GM23248 (cell line): ENCODE data around the gene PXDC1. TPM values are rescaled to one million over a fixed set of nuclear protein-coding genes. Genes with fewer than 3 reads are reported as not detected.
A peak's percentile ranks its signal among the peaks of the same experiment; 100 is the strongest.

Experiments
- DNase-seq: peaks from one replicate; pipeline ENCODE4 v3.0.0-alpha.2; 2015
- H2AFZ ChIP-seq: fragments of 200-600 bp; sonication (generic); 2 replicates; pipeline ENCODE4 v1.6.1; 2016; ENCODE audit warnings: antibody characterized with exemption
- H3F3A ChIP-seq: fragments of 200-600 bp; sonication (generic); 2 replicates; pipeline ENCODE4 v1.6.1; 2016; ENCODE audit warnings: mild to moderate bottlenecking, antibody characterized with exemption, mixed run types; ENCODE audit not compliant: insufficient read depth
- H3K27ac ChIP-seq: fragments of 200-600 bp; sonication (generic); 2 replicates; pipeline ENCODE4 v1.5.1; 2016; ENCODE audit warnings: mild to moderate bottlenecking
- H3K27me3 ChIP-seq: fragments of 200-600 bp; sonication (generic); replicated peaks from 2 replicates; pipeline ENCODE4 v1.6.1; 2016; ENCODE audit warnings: mild to moderate bottlenecking; ENCODE audit not compliant: insufficient read depth
- H3K36me3 ChIP-seq: fragments of 200-600 bp; sonication (generic); 2 replicates; pipeline ENCODE4 v1.6.1; 2016; ENCODE audit warnings: low read depth, mild to moderate bottlenecking
- H3K4me1 ChIP-seq: fragments of 200-600 bp; sonication (generic); 2 replicates; pipeline ENCODE4 v1.6.1; 2016; ENCODE audit warnings: mild to moderate bottlenecking; ENCODE audit not compliant: insufficient read depth
- H3K4me2 ChIP-seq: fragments of 200-600 bp; sonication (generic); one replicate; pipeline ENCODE4 v1.6.1; 2016; ENCODE audit warnings: mild to moderate bottlenecking; ENCODE audit not compliant: unreplicated experiment
- H3K4me3 ChIP-seq: fragments of 200-600 bp; sonication (generic); 2 replicates; pipeline ENCODE4 v1.5.1; 2016; ENCODE audit warnings: mild to moderate bottlenecking
- H3K79me2 ChIP-seq: fragments of 200-600 bp; sonication (generic); 2 replicates; pipeline ENCODE4 v1.6.1; 2016; ENCODE audit warnings: mild to moderate bottlenecking; ENCODE audit not compliant: insufficient read depth
- H3K9ac ChIP-seq: fragments of 200-600 bp; sonication (generic); 2 replicates; pipeline ENCODE4 v1.6.1; 2016; ENCODE audit warnings: mild to moderate bottlenecking
- H3K9me2 ChIP-seq: fragments of 200-600 bp; sonication (generic); 2 replicates; pipeline ENCODE4 v1.6.1; 2016; ENCODE audit warnings: mixed run types, mild to moderate bottlenecking, moderate library complexity; ENCODE audit not compliant: insufficient read depth
- H3K9me3 ChIP-seq: fragments of 200-600 bp; sonication (generic); one replicate; pipeline ENCODE4 v1.6.1; 2017; ENCODE audit warnings: low read depth
- H4K20me1 ChIP-seq: fragments of 200-600 bp; sonication (generic); 2 replicates; pipeline ENCODE4 v1.6.0; 2016; ENCODE audit not compliant: insufficient read depth
- EZH2 ChIP-seq: fragments of 200-600 bp; sonication (generic); IDR thresholded peaks from 2 replicates; pipeline ENCODE4 v1.6.1; 2018; ENCODE audit warnings: antibody characterized with exemption, mild to moderate bottlenecking; ENCODE audit not compliant: insufficient read depth, poor library complexity, severe bottlenecking
- EZH2phosphoT487 ChIP-seq: fragments of 200-600 bp; sonication (generic); IDR thresholded peaks from 2 replicates; pipeline ENCODE4 v1.6.1; 2018; ENCODE audit warnings: antibody characterized with exemption, moderate library complexity, mild to moderate bottlenecking, low read depth; ENCODE audit not compliant: insufficient read depth
- WGBS, 2 experiments: methylation state at CpG; one replicate each; pipeline ENCODE4 v1.1.6; 2015 to 2017; ENCODE audit warnings: low lambda C conversion rate in 2 of 2, low coverage in 1 of 2; ENCODE audit errors: missing lambda C conversion rate in 2 of 2; 5-methylcytosine and 5-hydroxymethylcytosine counted together
- in situ Hi-C: fragments of 300-500 bp; cut with MboI; formaldehyde crosslinking; loops from 2 replicates; pipeline ENCODE4 v1.15.0; 2020
- polyA plus RNA-seq: library from polyadenylated mRNA; unstranded; fragments of >200 nt; fragmentation: Nextera tagmentation; extraction: Ambion mirVana; gene quantifications from 2 replicates; pipeline ENCODE4 v1.2.1, GENCODE V29; 2016
- total RNA-seq: library from RNA; depleted of rRNA; stranded (reverse); fragments of >200 nt; shearing (Covaris generic); gene quantifications from 2 replicates; pipeline ENCODE4 v1.2.3, GENCODE V29; 2014

PXDC1 gene
- total and polyA plus RNA-seq, 2 experiments from 2014 or later, result 135 to 192 TPM

DNA sequence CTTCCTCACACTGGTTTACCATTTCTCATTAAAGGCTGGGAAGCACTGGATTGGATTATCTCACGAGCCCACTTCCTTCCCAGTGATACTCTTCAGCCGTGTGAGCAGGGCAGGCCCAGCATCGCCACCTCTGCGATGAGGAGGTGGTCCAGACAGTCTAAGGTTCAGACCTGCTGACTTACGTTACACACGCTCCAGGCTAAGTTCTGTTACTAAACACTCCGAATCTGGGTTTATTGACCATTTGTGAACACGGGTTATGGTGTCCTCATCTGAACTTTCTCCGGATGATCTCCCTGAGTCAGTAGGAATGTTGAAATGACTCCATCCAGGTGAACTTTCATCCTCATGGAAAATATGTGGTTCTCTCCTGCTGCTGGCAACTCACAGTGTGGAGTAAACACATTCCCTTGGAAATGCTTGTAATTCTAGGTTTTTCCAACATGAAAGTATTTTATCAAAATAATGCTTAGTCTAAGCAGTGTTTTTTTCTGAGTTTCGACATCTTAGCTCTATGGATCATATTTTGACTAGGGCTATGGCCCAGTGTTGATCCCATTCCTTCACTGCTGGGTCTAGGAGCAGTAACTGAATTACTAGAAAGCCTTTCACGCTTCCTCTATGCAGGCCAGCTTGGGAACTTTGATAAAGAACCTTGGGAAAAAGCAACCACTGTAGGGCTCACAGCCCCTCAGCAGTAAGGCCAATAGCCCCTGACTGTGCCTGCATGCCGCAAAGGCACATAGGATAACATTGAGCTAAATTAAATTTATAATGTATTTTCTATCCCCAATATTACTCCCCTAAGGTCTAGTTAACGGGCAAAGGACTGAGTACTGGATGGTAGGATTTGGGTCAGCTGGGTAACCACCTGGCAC, 37.7 kb upstream of the PXDC1 start:
- no peak overlapping the region for H3K4me2 ChIP-seq
- 84 to 86% methylated on average over 13 of the region's 13 CpGs for WGBS, 2 experiments
- H2AFZ ChIP-seq, result no peak overlapping the region

DNA sequence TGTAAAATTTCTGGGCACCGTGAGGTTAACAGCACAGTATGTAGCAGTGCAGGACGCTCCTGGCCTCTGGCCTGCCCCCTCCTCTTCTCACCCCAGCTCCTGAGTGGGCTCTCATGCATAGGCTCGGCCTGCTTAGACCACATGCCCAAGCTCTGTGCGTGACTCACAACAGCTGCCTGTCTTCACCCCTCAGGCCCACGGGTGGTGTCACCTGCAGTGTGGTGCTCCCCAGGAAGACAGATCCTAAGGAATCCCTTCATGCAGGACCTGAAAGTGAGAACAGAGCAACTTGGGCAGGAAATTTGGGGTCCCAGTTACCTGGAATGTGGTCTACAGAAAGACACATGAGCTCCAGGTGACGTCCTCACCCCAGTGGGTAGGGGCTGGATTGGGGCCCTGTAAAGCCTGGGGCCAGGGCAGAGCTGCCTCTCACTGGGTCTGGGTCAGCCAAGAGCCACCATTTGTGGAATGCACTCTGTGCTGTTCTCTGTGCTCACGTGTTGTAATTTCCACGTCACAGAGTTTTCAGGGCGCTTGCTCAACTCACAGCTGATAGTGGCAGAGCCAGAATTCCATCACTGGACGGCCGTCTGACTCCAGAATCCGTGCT, 37.0 kb upstream of the PXDC1 start:
- H3K9ac ChIP-seq, result no peak overlapping the region
- no peaks in the 10 kb centered on the region for H3K9me2 ChIP-seq
- H3F3A ChIP-seq, result no peaks in the 10 kb centered on the region
- peaks cover 13% of the 10 kb centered on the region; the same call in 1 of the 2 replicates for H3K4me1 ChIP-seq
- 90 to 96% methylated on average over 12 of the region's 12 CpGs for WGBS, 2 experiments
- H3K4me3 ChIP-seq, result no peak overlapping the region
- H2AFZ ChIP-seq, result no peak overlapping the region
- H3K4me2 ChIP-seq, result no peak overlapping the region
- no peaks in the 10 kb centered on the region for H4K20me1 ChIP-seq
- no peaks in the 10 kb centered on the region for H3K9me3 ChIP-seq
- no peaks in the 10 kb centered on the region for H3K27me3 ChIP-seq
- H3K79me2 ChIP-seq, result no peaks in the 10 kb centered on the region
- no peak overlapping the region for H3K27ac ChIP-seq
- in situ Hi-C loops, result no loop called here
- H3K36me3 ChIP-seq, result no peaks in the 10 kb centered on the region
- no peak for DNase-seq
- no peak for TF ChIP-seq EZH2phosphoT487
- no peak for TF ChIP-seq EZH2

More for the DNA sequence above, 37.7 kb upstream of the PXDC1 start:
- Histone ChIP-seq H3K4me1 (peaks cover 13% of the 10 kb centered on the region; the same call in 1 of the 2 replicates), H3K9me2 (no peaks in the 10 kb centered on the region), H3K4me3 (no peak overlapping the region), H4K20me1 (no peaks in the 10 kb centered on the region), H3K79me2 (no peaks in the 10 kb centered on the region), H3K27ac (no peak overlapping the region), H3K27me3 (no peaks in the 10 kb centered on the region), H3K9me3 (no peaks in the 10 kb centered on the region), H3F3A (no peaks in the 10 kb centered on the region), H3K36me3 (no peaks in the 10 kb centered on the region), H3K9ac (no peak overlapping the region)
- in situ Hi-C loops, result no loop called here
- peak; percentile 25 for DNase-seq
- TF ChIP-seq EZH2 (no peak), EZH2phosphoT487 (no peak)

- H3K79me2 ChIP-seq, result no peaks in the 10 kb centered on the region
- in situ Hi-C loops, result no loop called here
- no peak for TF ChIP-seq EZH2
- TF ChIP-seq EZH2phosphoT487, result no peak
- WGBS, 2 experiments, result 45 to 52% methylated on average over 4 of the region's 4 CpGs
- no peak overlapping the region for H3K27ac ChIP-seq
- H3K27me3 ChIP-seq, result no peaks in the 10 kb centered on the region
- H3F3A ChIP-seq, result no peaks in the 10 kb centered on the region
- no peaks in the 10 kb centered on the region for H3K36me3 ChIP-seq
- no peak overlapping the region for H3K4me3 ChIP-seq
- no peaks in the 10 kb centered on the region for H3K9me2 ChIP-seq
- no peaks in the 10 kb centered on the region for H3K9me3 ChIP-seq
- H3K9ac ChIP-seq, result no peak overlapping the region
- no peak overlapping the region for H2AFZ ChIP-seq
- H3K4me2 ChIP-seq, result no peak overlapping the region
- peaks cover 13% of the 10 kb centered on the region; the same call in 1 of the 2 replicates for H3K4me1 ChIP-seq
- peak; percentile 44 for DNase-seq
- no peaks in the 10 kb centered on the region for H4K20me1 ChIP-seq
Observed at GRCh38 chr6:3786141-3786540, 34.6 kb upstream of the PXDC1 start.

DNA sequence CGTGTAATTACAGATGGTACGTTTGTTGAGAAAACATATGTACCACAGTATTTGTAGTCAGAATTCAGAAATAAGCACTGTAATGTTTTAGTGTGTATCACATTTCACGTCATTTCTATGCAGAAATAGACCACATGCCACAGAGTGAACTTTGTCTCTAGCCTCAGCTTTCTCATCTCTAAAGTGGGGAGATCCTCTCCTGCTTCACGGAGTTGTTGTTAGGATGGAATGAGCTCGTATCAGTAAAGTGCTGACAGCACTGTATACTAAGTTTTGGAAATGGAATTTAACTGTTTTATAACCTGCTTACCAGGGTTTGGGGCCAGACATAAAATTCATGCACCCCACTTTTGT, 34.2 kb upstream of the PXDC1 start:
- no peak overlapping the region for H3K27ac ChIP-seq
- in situ Hi-C loops, result no loop called here
- no peak for DNase-seq
- no peaks in the 10 kb centered on the region for H3K9me3 ChIP-seq
- no peaks in the 10 kb centered on the region for H4K20me1 ChIP-seq
- no peak overlapping the region for H3K4me3 ChIP-seq
- no peaks in the 10 kb centered on the region for H3K79me2 ChIP-seq
- no peaks in the 10 kb centered on the region for H3K9me2 ChIP-seq
- peaks cover 13% of the 10 kb centered on the region; the same call in 1 of the 2 replicates for H3K4me1 ChIP-seq
- WGBS, 2 experiments, result 48 to 59% methylated on average over 5 of the region's 5 CpGs
- no peak overlapping the region for H3K9ac ChIP-seq
- H3K27me3 ChIP-seq, result no peaks in the 10 kb centered on the region
- TF ChIP-seq EZH2, result no peak
- no peak for TF ChIP-seq EZH2phosphoT487
- H3K4me2 ChIP-seq, result no peak overlapping the region
- H3F3A ChIP-seq, result no peaks in the 10 kb centered on the region
- no peaks in the 10 kb centered on the region for H3K36me3 ChIP-seq
- no peak overlapping the region for H2AFZ ChIP-seq
